Measurements from ENCODE around the gene KDSR. TPM values are rescaled to one million over a fixed set of nuclear protein-coding genes. Genes with fewer than 3 reads are reported as not detected.

KDSR gene
- total RNA-seq, 4 donors from 2014 or later = 12.6 to 68.6 (median 29.3) TPM

- no peaks in the 10 kb centered on the region for H3K27me3 ChIP-seq
- intact Hi-C loops (cut with DNase I; ENCODE audit: low total_unique reads) = loop anchor here (10.0 kb wide), 1 partner anchor 71 kb away; no protein-coding TSS in a partner anchor
- H3K4me1 ChIP-seq = no peaks in the 10 kb centered on the region
- DNase-seq = no peak
- H3K4me3 ChIP-seq = peak overlapping the region in 1 of 2 donors; percentile 76
- no peaks in the 10 kb centered on the region for H3K36me3 ChIP-seq
- TF ChIP-seq, protein P1, sequence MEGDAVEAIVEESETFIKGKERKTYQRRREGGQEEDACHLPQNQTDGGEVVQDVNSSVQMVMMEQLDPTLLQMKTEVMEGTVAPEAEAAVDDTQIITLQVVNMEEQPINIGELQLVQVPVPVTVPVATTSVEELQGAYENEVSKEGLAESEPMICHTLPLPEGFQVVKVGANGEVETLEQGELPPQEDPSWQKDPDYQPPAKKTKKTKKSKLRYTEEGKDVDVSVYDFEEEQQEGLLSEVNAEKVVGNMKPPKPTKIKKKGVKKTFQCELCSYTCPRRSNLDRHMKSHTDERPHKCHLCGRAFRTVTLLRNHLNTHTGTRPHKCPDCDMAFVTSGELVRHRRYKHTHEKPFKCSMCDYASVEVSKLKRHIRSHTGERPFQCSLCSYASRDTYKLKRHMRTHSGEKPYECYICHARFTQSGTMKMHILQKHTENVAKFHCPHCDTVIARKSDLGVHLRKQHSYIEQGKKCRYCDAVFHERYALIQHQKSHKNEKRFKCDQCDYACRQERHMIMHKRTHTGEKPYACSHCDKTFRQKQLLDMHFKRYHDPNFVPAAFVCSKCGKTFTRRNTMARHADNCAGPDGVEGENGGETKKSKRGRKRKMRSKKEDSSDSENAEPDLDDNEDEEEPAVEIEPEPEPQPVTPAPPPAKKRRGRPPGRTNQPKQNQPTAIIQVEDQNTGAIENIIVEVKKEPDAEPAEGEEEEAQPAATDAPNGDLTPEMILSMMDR (IDR thresholded peaks at IDR 0.05) = no peak
- TF ChIP-seq POLR2A (IDR thresholded peaks at IDR 0.05) = no peak
- peak overlapping the region; percentile 89 to 98 for H3K27ac ChIP-seq
- no peaks in the 10 kb centered on the region for H3K9me3 ChIP-seq
Observed at GRCh38 chr18:63315876-63316275, 51.1 kb downstream of the KDSR start.

DNA sequence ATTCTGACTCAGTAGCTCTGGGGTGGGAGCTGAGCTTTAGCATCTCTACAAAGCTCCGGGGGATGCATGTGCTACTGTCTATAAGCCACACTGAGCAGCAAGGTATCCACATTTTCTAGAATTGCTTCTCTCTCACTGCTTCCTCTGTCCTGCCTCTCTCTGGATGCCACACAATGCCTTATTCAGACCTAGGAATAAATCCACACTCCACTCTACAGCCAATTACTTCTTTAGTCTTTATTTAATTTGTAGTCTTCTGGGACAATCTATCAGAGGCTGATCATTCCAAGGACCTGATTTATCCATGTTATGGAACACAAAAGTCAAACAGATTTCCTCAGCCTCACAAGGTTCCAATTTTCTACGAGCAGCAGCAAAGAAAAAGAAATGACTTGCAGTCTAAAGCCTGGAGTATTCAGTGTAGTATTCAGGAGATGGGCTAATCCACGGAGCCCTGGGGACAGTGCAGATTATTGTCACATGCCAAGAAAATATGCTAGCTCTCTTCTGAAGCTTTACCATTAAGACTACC, 51.8 kb downstream of the KDSR start:
- peak overlapping the region in 1 of 2 donors; percentile 14 for H3K4me3 ChIP-seq
- no peak for TF ChIP-seq POLR2A (IDR thresholded peaks at IDR 0.05)
- TF ChIP-seq, protein P1 (IDR thresholded peaks at IDR 0.05) = no peak

DNA sequence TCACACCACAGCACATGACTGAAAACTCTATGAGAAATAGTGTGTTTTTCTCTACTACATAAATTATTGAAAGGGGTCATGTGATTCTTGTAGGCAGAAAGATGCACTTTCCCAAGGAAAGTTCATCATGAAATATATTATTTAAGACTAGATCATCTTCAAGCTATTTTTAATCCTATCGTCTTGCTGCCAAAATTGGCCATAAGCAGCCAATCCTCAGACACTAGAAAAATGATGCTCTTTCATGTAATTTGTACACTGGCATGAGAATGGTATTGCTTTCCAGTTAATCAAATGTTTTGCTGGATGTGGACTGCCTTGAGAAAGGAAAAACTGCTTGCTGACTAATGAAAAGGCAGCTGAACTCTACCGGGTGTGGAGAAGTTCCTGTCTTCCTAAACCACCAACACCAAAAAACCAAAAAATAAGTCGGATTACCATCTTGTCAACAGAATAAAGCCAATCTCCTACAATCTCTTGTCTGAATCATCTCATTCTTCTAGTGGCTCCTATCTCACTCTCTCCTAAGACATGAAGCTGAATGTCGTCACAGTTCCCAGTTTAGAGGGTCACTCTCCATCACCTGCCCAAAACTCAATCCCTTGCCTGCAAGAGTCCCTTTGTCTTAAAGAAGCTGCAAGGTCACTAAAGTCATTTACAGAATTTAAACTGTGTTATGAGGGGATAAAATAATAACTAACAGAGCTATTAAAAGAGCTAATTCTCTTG, 52.8 kb downstream of the KDSR start:
- DNase-seq = no peak
- H3K27ac ChIP-seq = peak overlapping the region; percentile 89 to 98
- no peak overlapping the region for H3K4me3 ChIP-seq
- no peaks in the 10 kb centered on the region for H3K36me3 ChIP-seq
- TF ChIP-seq POLR2A (IDR thresholded peaks at IDR 0.05) = no peak
- TF ChIP-seq, protein P1 (IDR thresholded peaks at IDR 0.05) = no peak
- intact Hi-C loops (cut with DNase I; ENCODE audit: low total_unique reads) = loop anchor here (10.0 kb wide), 1 partner anchor 69 kb away; no protein-coding TSS in a partner anchor
- H3K9me3 ChIP-seq = no peaks in the 10 kb centered on the region
- no peaks in the 10 kb centered on the region for H3K27me3 ChIP-seq
- peaks cover 0 to under 1% of the 10 kb centered on the region in 2 donors for H3K4me1 ChIP-seq

More for the DNA sequence above, 51.8 kb downstream of the KDSR start:
- DNase-seq = no peak
- H3K27me3 ChIP-seq = no peaks in the 10 kb centered on the region
- peak overlapping the region; percentile 89 to 98 for H3K27ac ChIP-seq
- intact Hi-C loops (cut with DNase I; ENCODE audit: low total_unique reads) = loop anchor here (10.0 kb wide), 1 partner anchor 70 kb away; no protein-coding TSS in a partner anchor
- H3K9me3 ChIP-seq = no peaks in the 10 kb centered on the region
- no peaks in the 10 kb centered on the region for H3K4me1 ChIP-seq
- H3K36me3 ChIP-seq = no peaks in the 10 kb centered on the region

GRCh38 chr18:63313396-63313917, 53.5 kb downstream of the KDSR start:
- DNase-seq = no peak
- Histone ChIP-seq H3K27ac (peak overlapping the region; percentile 89 to 98), H3K4me1 (peaks cover 0 to 4% of the 10 kb centered on the region in 2 donors), H3K27me3 (no peaks in the 10 kb centered on the region), H3K9me3 (no peaks in the 10 kb centered on the region), H3K4me3 (peak overlapping the region in 1 of 2 donors; percentile 10), H3K36me3 (no peaks in the 10 kb centered on the region)
- TF ChIP-seq, protein P1 (IDR thresholded peaks at IDR 0.05) = no peak
- TF ChIP-seq POLR2A (IDR thresholded peaks at IDR 0.05) = no peak
- intact Hi-C loops (cut with DNase I; ENCODE audit: low total_unique reads) = loop anchor here (10.0 kb wide), 1 partner anchor 69 kb away; no protein-coding TSS in a partner anchor
